Transverse colon (tissue), 3 donors: ENCODE results near the gene CLEC4F.

Source experiments
- POLR2A ChIP-seq: fragments of 450-650 bp; IDR thresholded peaks from one replicate; pipeline ENCODE4 v1.6.1; 2016; ENCODE audit warnings: antibody characterized with exemption, mild to moderate bottlenecking, moderate library complexity
- POLR2AphosphoS5 ChIP-seq, 3 donors: sonication (generic); formaldehyde crosslinking; IDR thresholded peaks; one replicate each; pipeline ENCODE4 v1.6.1; 2016; ENCODE audit warnings: antibody characterized with exemption in 3 of 3

DNA sequence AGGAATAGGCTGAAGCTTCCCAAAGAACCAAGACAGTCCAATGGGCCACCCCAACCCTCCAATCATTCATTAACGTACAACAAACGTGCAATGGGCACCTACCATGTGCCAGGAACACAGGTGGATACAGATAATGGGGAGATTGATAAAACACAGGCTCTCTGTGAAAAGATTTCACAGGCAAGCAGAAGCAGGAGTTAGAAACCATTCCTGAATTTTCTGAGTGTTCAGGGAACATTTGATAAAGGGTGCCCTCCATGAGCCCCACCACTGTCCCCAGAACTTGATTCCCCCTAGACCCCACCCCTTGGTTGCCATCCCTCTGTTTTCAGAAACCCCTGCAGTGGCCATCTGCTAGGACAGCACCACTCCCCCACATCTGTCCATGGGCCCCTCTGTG is 13.7 kb upstream of the CLEC4F start:
- TF ChIP-seq POLR2A (no peak), POLR2AphosphoS5 (IDR thresholded peaks at IDR 0.05) (no peak)
